Measurements from ENCODE around the gene MYH9.

MYH9 gene

GRCh38 chr22:36349726-36350125, 38.0 kb downstream of the MYH9 start:
- DNase-seq (ENCODE audit: low spot score) = no peak

DNA sequence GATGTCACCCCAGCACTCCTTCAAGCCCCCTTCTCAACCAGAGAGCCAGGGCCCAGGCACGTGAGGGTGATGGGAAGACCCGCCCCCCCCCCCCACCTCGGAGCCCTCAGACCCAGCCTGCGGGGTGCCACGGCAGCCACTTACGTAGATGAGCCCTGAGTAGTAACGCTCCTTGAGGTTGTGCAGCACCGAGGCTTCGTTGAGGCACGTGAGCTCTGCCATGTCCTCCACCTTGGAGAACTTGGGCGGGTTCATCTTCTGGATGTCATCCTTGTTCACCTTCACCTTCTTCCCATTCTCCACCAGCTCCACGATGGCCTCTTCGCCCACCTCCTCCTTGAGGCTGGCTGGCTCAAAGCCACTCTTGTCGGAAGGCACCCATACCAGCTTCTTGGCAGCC, 39.0 kb downstream of the MYH9 start:
- no peak for DNase-seq (ENCODE audit: low spot score)

DNA sequence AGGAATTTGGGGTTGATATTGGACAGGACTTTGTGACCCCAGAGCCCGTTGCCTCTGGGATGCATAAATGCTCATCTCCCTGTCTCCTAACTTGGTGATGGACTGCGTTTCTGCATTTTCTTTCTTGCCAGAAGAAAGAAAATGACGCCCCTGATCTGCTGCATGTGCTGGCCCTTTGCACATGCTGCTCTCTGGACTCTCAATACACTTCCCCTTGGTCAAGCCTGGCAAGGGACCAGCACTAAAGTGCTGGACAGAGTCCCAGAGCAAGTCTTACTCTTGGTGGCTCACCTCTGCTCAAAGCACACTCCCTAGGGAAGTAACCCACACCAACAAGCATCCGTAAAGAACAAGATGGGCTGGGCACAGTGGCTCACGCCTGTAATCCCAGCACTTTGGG, 40.7 kb downstream of the MYH9 start:
- no peak for DNase-seq (ENCODE audit: low spot score)

- DNase-seq (ENCODE audit: low spot score) = peak; percentile 88
These were observed 43.5 kb downstream of the MYH9 start for GRCh38 chr22:36344106-36344827.

GRCh38 chr22:36343720-36344105, 44.1 kb downstream of the MYH9 start:
- peak; percentile 89 for DNase-seq (ENCODE audit: low spot score)

- DNase-seq (ENCODE audit: low spot score) = no peak
These were observed 44.6 kb downstream of the MYH9 start for GRCh38 chr22:36343070-36343719.

- peak; percentile 94 for DNase-seq (ENCODE audit: low spot score)
These were observed 46.1 kb downstream of the MYH9 start for GRCh38 chr22:36341640-36342041.

GRCh38 chr22:36340621-36341020, 47.1 kb downstream of the MYH9 start:
- DNase-seq (ENCODE audit: low spot score) = peak; percentile 40

- peak; percentile 40 for DNase-seq (ENCODE audit: low spot score)
These were observed 48.3 kb downstream of the MYH9 start for GRCh38 chr22:36339171-36340065.

- DNase-seq (ENCODE audit: low spot score) = peak; percentile 70
These were observed 50.2 kb downstream of the MYH9 start for GRCh38 chr22:36337365-36338130.

DNA sequence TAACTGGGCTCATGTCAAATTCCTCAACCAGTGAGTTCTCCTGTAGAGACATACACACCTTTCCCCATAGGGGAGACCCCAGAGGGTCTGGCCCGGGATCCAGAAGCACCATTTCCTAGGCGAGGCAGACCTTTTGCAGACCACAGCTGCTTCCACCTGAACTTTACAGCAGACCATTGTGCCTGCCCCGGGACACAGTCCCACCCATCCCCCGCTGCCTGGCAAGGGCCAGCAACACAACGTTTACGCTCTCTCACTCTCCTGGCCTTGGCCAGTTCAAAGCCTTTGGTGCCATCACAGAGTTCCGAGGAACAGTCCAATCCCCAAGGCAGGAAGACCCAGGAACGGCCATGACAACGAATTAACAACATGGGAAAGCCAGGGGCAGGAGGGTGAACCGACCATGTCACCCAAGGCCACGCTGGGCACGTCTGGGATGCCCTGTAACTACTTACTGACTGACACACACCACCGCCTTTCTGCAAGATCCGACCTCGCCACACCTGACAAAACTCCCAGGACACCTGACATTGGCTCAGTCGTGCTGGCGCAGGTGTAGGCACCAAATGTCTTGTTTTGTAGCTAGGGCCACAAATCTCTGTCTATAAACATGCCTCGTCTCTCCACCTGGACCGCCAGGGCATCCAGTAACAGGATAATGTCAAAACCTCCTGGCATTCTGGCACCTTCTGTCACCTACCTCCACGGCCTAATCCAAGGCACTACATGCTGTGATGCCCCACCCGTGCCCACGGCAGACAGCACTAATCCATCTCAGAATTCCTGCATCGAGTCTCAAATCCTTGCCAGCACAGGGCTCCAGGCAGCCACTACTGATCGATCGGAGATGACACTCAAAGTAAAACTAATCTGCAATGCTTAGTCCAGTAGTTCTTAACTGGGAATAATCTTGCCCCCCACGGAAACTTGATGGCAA, 51.3 kb downstream of the MYH9 start:
- DNase-seq (ENCODE audit: low spot score) = peak; percentile 20

GRCh38 chr22:36335621-36336020, 52.1 kb downstream of the MYH9 start:
- no peak for DNase-seq (ENCODE audit: low spot score)

- peak; percentile 88 for DNase-seq (ENCODE audit: low spot score)
These were observed 52.8 kb downstream of the MYH9 start for GRCh38 chr22:36334821-36335603.

- DNase-seq (ENCODE audit: low spot score) = peak; percentile 53
These were observed 53.5 kb downstream of the MYH9 start for GRCh38 chr22:36334081-36334820.

DNA sequence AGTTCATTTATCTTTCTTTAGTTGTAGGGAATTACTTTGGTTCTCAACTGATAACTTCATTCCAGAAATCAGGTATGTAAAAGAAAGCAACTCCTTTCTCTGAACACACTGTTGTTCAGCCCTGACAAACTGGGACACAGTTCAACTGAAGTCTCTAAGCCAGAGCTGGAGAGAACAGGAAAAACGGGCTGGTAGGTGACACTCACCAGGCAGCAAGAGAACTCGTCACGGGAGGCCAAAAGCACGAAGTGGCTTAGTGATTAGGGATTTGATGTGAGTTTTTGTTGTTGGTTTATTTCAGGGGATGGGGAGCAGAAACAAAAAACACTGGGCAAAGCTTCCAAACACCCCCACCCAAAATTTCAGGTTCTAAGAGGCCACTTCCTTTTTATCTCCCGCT, 54.1 kb downstream of the MYH9 start:
- DNase-seq (ENCODE audit: low spot score) = peak; percentile 49

GRCh38 chr22:36332623-36333332, 55.0 kb downstream of the MYH9 start:
- peak; percentile 46 for DNase-seq (ENCODE audit: low spot score)

DNA sequence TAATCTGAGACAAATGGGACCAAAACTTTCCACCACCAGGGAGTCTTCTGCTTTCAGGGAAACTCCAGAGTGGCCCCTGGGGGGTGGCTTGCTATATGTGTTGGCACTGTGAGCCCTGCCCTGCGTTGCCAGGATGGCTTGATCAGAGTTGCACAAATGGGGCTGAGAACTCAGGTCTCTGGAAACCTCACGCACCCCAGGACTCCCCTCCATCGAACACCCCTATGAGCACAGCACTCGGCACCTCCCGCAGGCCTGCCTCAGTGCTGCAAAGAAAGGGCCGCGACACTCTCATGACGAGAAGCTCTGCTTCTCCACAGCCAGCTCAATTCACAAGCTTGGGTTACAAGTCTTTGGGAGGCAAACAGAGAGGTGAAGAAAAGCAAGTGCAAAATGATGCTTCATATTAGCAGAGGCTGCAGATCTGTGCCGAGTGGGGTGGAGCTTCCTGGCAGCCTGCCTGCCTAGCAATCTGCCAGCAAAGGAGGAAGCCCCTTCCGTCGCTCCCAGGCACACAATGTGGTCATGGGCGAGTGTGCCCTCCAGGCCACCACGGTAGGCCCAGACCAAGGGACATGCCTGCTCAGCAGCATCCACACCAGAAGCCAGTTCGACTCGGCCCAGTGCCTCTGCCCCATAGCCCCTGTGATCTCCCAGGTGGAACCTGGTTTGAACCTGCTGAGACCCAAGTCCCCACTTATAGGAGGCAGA, 55.7 kb downstream of the MYH9 start:
- peak; percentile 62 for DNase-seq (ENCODE audit: low spot score)

Measured in pons (tissue), 1 donor.